SH-SY5Y (cell line): ENCODE data around the gene MYH16.

Source experiments
- GATA2 ChIP-seq: IDR thresholded peaks from 2 replicates; pipeline ENCODE4 v1.6.1; 2011; ENCODE audit warnings: mild to moderate bottlenecking, low read depth, low read length
- GATA3 ChIP-seq: IDR thresholded peaks from 2 replicates; pipeline ENCODE4 v1.6.1; 2011; ENCODE audit warnings: low read depth, mild to moderate bottlenecking, low read length, moderate library complexity

The MYH16 gene

GRCh38 chr7:99253369-99253768 lies 19.3 kb upstream of the MYH16 start:
- no peak for TF ChIP-seq GATA2
- no peak for TF ChIP-seq GATA3

- TF ChIP-seq GATA3, result no peak
- no peak for TF ChIP-seq GATA2
Observed at GRCh38 chr7:99254390-99254789, 18.2 kb upstream of the MYH16 start.

- TF ChIP-seq GATA3 (no peak), GATA2 (no peak)
Observed at GRCh38 chr7:99255463-99255862, 17.2 kb upstream of the MYH16 start.

- TF ChIP-seq GATA3 (no peak), GATA2 (no peak)
Observed at GRCh38 chr7:99257065-99257464, 15.6 kb upstream of the MYH16 start.

GRCh38 chr7:99257675-99258074 lies 15.0 kb upstream of the MYH16 start:
- TF ChIP-seq GATA3 (no peak), GATA2 (no peak)

- TF ChIP-seq GATA3 (no peak), GATA2 (no peak)
Observed at GRCh38 chr7:99258501-99258900, 14.1 kb upstream of the MYH16 start.

GRCh38 chr7:99260395-99260794 lies 12.2 kb upstream of the MYH16 start:
- TF ChIP-seq GATA3 (no peak), GATA2 (no peak)

GRCh38 chr7:99261646-99262045 lies 11.0 kb upstream of the MYH16 start:
- no peak for TF ChIP-seq GATA2

- TF ChIP-seq GATA2, result no peak
- no peak for TF ChIP-seq GATA3
Observed at GRCh38 chr7:99265848-99266480, 6.7 kb upstream of the MYH16 start.

GRCh38 chr7:99267481-99267840 lies 5.2 kb upstream of the MYH16 start:
- TF ChIP-seq GATA3 (no peak), GATA2 (no peak)

GRCh38 chr7:99267841-99268576 lies 4.6 kb upstream of the MYH16 start:
- TF ChIP-seq GATA2 (no peak), GATA3 (no peak)

GRCh38 chr7:99268577-99268908 lies 4.1 kb upstream of the MYH16 start:
- TF ChIP-seq GATA2, result no peak

- TF ChIP-seq GATA3, result no peak
Observed at GRCh38 chr7:99270702-99271101, 1.9 kb upstream of the MYH16 start.

GRCh38 chr7:99275496-99275895 lies 2.9 kb downstream of the MYH16 start:
- no peak for TF ChIP-seq GATA3
- no peak for TF ChIP-seq GATA2

GRCh38 chr7:99278180-99278579 lies 5.5 kb downstream of the MYH16 start:
- TF ChIP-seq GATA3, result no peak
